Measurements from ENCODE around the gene ZNF280B.

Gene ZNF280B

GRCh38 chr22:22545084-22545483 lies 36.5 kb upstream of the ZNF280B start:
- no peak for TF ChIP-seq CTCF (IDR thresholded peaks at IDR 0.05)

- no peak for TF ChIP-seq CTCF (IDR thresholded peaks at IDR 0.05)
These were observed 29.9 kb upstream of the ZNF280B start for GRCh38 chr22:22538226-22538989.

- TF ChIP-seq CTCF (IDR thresholded peaks at IDR 0.05), result no peak
These were observed 28.4 kb upstream of the ZNF280B start for GRCh38 chr22:22536916-22537315.

- no peak for TF ChIP-seq CTCF (IDR thresholded peaks at IDR 0.05)
These were observed 28.0 kb upstream of the ZNF280B start for GRCh38 chr22:22536515-22536914.

GRCh38 chr22:22535662-22536061 lies 27.1 kb upstream of the ZNF280B start:
- no peak for TF ChIP-seq CTCF (IDR thresholded peaks at IDR 0.05)

GRCh38 chr22:22534604-22535415 lies 26.3 kb upstream of the ZNF280B start:
- no peak for TF ChIP-seq CTCF (IDR thresholded peaks at IDR 0.05)

GRCh38 chr22:22533863-22534262 lies 25.3 kb upstream of the ZNF280B start:
- TF ChIP-seq CTCF (IDR thresholded peaks at IDR 0.05), result no peak
